Left colon (tissue), 2 donors: ENCODE measurements around the gene BACH2. TPM values are rescaled to one million over a fixed set of nuclear protein-coding genes. Genes with fewer than 3 reads are reported as not detected.

Experiments used
- ATAC-seq: fragments of 200-7000 bp; cut with Tn5 transposase; one replicate; pipeline ENCODE4 v1.9.1; 2020; ENCODE audit warnings: mild to moderate bottlenecking, moderate library complexity
- DNase-seq, 2 donors: peaks; one replicate each; pipeline ENCODE4 v3.0.0-alpha.2; 2020
- intact Hi-C, 2 donors: fragments of 100-400 bp; cut with DNase I in 1 of 2; cut with micrococcal nuclease in 1 of 2; formaldehyde crosslinking; loops; one replicate each; pipeline versions ENCODE4 v1.11.2 to v1.14.0; 2022; cut with DNase I, micrococcal nuclease
- total RNA-seq, 2 donors: library from RNA; stranded (reverse); fragmentation: NEBNext Ultra II Directional; extraction: Animal tissue kit (Norgen Biotek cat#: 25700); gene quantifications; one replicate each; pipeline ENCODE4 v1.2.1, GENCODE V29; 2021
- donor health status: DM: no; HTN: no; CAD: no.
- donor health status: DM: yes; HTN: yes; CAD: no.

Gene BACH2
- total RNA-seq, 2 donors from 2014 or later, result 0.67 to 1.3 TPM

DNA sequence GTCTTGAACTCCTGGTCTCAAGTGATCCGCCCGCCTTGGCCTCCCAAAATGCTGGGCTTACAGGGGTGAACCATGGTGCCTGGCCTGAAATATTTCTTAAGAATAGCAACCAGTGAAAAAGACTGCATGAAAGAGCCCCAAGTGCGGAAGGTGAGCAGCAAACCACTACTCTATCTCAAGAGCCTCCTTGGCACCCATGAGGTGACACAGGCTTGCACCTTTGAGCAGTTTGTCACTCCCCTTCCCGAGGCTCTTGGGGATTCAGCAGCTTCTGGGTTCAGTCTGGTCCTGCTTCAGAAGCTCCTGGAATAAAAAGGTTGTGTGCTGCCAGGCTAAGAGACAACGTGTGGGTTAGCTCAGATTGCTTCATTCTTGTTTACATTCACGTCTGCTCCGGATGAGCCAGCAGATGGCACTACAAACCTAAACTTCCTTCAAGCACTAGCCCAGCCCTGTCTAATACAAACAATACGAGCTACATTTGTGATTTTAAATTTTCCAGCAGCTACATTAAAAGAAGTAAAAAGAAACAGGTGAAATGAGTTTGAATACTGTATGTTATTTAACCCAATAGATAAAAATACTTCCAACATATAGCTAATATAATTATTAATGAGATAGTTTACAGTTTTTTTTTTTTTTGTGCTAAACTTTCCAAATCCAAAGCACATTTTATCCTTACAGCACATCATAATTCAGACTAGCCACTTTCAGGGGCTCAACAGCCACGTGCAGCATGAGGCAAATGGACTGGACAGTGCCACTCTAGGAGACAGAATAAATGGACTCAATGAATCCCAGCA, 356.2 kb downstream of the BACH2 start:
- intact Hi-C loops, result loop anchor here in 1 of 2 donors (5.0 kb wide), 1 partner anchor 537 kb away; no protein-coding TSS in a partner anchor
- DNase-seq, result peak; percentile 53 to 73
- peak; percentile 97 for ATAC-seq

DNA sequence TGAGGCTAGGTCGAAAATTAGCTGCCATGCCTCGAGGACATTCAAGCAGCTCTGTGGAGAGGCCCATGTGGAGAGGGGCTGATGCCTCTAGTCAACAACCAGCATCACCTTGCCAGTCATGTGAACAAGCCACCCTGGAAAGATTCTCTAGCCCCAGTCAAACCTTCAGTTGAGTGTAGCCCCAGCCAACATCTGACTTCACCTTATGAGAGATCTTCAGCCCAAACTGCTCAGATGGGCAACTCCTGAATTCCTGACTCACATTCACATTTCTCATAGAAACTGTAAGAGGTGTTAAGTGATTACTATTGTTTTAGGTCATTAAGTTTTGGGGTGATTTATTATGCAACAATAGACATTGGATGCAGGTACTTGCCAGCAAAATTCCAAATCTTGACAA, 357.5 kb downstream of the BACH2 start:
- no peak for ATAC-seq

DNA sequence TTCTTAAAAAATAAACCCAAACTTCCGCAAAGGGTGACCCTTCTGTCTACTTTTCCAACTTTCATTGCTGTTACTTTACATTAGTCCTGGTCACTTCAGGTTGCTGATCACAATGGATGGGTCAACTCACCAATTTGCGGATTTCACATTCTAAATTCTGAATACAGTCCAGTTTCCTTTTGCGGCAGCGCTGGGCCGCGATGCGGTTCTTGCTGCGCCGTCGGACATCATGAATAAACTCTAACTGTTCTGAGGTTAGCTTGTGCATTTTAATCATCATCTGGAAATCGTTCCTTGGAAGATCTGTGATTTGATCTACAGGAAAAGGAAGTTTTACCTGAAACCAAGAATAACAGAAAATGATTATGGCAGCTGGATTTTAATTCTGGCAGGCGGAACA, 358.6 kb downstream of the BACH2 start:
- intact Hi-C loops, result loop anchor here in 1 of 2 donors (10.0 kb wide), 1 partner anchor 537 kb away; no protein-coding TSS in a partner anchor
- ATAC-seq (no peak), DNase-seq (no peak)

More for the DNA sequence above, 357.5 kb downstream of the BACH2 start:
- intact Hi-C loops, result loop anchor here in 1 of 2 donors (10.0 kb wide), 1 partner anchor 536 kb away; no protein-coding TSS in a partner anchor
- DNase-seq, result no peak

DNA sequence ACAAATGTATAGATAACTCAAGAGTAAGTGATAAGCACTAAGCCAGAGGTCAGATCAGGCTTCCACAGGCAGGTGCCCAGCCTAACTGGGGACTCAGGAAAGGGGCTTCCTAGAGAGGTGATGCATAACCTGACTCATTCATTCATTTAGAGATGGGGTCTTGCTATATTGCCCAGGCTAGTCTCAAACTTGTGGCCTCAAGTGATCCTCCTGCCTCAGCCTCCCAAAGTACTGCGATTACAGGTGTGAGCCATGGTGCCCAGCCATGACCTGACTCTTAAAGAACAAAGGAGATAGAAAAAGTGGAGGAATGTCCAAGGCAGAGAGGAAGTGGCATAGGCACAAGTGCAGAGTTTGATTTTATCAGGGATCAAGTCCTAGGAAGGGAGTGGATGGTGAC, 360.5 kb downstream of the BACH2 start:
- intact Hi-C loops, result loop anchor here in 1 of 2 donors (10.0 kb wide), 1 partner anchor 539 kb away; no protein-coding TSS in a partner anchor
- ATAC-seq (no peak), DNase-seq (no peak)

DNA sequence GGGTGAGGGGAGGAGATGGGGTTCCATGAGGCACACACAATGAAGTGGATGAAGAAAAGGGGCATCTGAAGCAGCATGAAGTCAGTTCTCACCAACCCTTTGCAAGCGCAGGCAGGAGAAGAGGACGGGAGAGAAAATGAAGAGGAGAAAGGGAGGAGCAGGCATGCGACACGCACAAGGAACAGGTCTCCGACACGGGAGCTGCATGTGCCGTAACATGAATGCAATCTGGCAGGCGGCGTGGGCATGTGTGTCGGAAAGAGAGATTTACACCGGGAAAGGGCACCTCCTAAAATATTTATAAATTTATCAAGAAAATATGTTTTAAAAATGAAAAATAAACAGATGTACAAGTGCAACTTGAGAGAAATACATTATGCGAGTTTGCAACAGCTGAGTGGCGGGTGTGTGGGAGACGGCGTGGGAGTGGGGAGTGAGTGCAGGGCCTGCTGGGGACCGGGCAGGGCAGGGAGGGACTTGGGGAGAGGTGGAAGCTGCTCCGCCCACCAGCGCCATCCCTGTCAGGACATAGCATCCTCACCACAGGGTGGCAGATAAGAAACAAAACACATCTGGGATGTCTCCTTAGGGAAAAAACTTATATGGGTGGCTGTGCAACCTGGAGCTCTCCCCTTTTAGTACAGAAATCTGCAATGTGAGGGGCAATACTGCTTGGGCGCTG, 361.8 kb downstream of the BACH2 start:
- intact Hi-C loops, result loop anchor here in 1 of 2 donors (10.0 kb wide), 1 partner anchor 540 kb away; no protein-coding TSS in a partner anchor
- ATAC-seq, result no peak
- no peak for DNase-seq

DNA sequence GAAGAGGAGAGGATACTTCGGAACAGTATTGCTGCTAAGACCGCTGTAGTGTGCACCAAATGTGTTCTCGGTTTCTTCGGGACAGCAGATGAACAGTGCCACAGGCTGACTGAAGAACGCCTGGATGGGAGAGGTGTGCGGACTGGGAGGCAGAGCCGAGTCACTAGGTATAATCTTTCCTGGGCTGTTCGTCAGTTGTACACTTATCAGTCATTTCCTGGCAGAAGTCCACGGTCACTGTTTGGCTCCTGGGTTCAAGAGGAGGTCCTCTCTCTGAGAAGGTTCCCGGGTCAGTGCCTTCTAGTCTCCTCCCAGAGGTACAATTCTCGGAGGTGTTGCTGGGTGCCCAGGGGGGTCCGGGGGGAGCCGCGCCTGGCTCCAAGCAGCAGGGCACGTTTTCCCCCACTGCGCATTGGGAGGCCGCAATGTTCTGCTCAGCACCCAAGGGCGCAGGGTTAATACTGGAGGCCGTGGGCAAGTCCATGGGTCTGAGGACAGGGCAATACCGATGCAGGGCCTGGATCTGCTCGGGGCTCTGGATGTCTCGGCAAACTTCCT, 364.3 kb downstream of the BACH2 start:
- DNase-seq, result no peak
- intact Hi-C loops, result loop anchor here in 1 of 2 donors (10.0 kb wide), 1 partner anchor 542 kb away; no protein-coding TSS in a partner anchor
- no peak for ATAC-seq

DNA sequence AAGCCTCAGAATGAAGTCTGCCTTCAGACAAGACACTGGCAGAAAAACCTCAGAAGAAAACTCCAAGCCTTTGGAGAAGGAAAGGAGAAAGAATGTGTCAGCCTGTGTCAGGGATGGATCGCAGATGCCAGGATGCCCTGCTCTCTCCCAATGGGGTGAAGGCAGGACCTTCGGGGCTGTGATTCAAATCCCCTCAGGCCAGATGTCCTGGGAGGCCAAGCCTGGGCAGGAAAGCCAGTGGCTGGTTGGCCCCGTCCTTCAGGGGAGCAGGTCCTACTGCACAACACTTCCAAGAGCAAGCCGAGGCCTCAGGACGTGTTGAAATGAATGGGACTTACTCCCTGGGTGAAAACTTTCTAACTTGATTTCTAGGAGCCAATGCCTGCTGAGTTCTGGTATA, 365.9 kb downstream of the BACH2 start:
- no peak for ATAC-seq

DNA sequence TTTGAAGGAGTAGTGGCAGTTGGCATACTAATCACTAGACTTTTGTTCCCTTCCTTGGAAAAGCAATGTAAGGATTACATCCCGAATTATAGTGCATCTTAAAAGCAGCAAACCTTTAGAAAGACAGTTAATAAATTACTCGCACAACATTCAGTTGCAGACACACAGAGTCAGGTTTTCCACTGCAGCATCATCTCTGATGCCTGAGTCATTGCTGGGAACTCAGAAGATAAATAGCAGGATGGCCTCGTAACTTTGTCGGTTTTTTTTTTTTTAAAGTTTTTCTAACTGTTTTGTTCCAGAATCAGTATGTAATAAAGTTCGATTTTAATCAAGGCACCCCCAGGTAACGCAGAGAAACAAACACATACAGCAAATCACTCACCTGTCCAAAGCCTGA, 368.0 kb downstream of the BACH2 start:
- DNase-seq (no peak), ATAC-seq (no peak)
- intact Hi-C loops, result no loop called here

More for the DNA sequence above, 365.9 kb downstream of the BACH2 start:
- intact Hi-C loops, result loop anchor here in 1 of 2 donors (10.0 kb wide), 1 partner anchor 544 kb away; no protein-coding TSS in a partner anchor
- DNase-seq, result no peak

DNA sequence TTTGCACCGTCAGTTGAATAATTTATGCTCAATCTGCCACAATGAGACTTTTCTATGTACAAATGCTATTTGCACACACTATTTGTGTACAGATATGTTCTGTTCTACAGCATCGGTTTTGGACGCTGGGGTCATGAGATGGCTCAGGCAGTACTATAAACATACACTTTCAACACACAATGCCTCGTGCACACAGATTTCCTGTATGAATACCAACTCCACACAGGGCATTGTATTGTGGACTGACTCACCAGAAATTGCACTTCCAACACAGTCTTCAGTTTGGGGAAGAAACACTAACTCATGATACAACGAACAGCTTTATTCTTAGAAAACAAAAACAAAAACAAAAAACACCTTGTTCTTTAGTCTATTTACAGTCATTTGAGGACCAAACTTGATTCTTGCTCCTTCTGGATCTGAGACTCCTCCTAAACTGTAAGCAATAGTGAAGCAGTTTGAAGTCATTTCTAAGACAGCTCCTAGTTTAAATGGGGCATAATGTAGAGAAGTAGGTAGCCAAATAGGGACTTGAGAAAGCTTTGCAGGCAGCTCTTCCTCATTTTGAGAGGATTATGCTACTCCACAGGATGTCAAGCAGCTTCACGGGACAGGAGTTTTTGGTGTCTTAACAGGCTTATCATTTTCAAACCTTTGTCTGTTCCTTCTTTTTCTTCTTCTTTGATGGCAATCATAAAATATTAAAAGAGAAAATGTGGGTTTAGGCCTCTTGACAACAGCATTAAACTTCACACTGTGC, 368.7 kb downstream of the BACH2 start:
- intact Hi-C loops, result no loop called here
- no peak for DNase-seq
- no peak for ATAC-seq

DNA sequence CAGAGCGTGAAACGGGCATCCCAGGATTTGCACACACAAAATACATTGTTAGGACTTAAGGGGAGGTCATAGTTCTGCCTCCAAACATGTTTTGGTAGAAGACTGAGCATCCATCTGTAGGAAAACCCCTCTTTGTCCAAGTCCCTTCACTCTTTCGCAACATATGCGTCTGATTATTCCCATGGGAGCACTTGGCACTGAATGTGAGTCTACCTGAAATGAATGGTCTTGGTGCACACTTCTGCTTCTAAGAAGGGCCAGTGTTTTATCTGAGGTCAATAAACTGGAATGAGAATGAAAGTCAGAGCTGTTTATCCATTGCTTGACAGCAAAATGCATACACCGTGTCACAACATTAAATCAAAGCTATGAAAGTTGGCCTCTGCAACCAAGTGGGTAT, 369.4 kb downstream of the BACH2 start:
- intact Hi-C loops, result no loop called here
- DNase-seq (no peak), ATAC-seq (no peak)

DNA sequence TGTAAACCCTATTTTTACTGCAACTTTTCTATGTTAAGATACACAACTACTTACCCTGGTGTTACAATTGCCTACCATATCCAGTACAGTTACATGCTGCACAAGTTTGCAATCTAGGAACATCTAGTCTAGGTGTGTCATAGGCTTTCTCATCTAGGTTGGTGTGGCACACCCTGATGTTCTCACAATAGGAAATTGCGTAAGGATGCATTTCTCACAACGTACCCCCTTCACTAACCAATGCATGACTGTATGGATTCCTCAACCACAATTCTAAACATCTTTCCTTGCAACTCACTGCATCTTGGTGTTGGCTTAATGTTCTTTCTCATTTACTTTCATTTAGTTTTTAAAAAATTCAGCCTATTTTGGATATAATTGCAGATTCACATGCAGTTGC, 370.8 kb downstream of the BACH2 start:
- ATAC-seq (no peak), DNase-seq (no peak)
- intact Hi-C loops, result no loop called here

DNA sequence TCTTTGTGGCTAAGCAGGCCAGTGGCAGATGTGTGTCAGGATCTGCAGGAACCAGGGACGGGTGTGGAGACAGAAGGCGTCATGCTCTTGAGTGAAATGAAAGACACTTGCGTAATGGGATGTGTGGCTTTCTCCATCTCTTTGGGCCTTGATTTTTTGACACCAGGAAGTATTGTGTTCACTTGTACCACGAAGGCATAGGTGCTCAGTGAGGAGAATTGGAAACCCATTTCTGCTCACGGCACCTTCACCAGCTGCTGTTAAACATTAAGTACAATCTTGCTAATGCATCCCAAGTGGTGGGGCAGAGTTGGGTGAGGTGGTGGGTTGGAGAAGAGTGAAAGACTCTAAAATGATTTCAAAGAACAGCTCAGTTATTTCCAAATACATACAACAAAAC, 372.4 kb downstream of the BACH2 start:
- intact Hi-C loops, result no loop called here
- DNase-seq, result no peak
- ATAC-seq, result no peak

DNA sequence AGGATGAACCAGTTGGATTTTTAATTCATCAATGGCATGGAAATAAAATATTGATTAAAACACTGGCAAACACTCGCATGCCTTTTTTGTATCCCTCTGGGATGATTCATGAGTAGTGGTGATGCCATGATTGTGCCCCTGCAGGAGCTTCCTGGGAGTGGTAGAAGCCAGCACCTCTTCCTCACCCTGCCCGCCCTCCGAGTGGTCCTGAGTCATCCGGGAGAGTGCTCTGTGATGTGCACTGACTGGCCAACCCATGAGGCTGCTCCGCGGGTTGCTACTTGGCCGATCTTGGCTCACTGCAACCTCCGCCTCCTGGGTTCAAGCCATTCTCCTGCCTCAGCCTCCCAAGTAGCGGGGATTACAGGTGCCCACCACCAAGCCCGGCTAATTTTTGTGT, 375.0 kb downstream of the BACH2 start:
- ATAC-seq (no peak), DNase-seq (no peak)
- intact Hi-C loops, result no loop called here

DNA sequence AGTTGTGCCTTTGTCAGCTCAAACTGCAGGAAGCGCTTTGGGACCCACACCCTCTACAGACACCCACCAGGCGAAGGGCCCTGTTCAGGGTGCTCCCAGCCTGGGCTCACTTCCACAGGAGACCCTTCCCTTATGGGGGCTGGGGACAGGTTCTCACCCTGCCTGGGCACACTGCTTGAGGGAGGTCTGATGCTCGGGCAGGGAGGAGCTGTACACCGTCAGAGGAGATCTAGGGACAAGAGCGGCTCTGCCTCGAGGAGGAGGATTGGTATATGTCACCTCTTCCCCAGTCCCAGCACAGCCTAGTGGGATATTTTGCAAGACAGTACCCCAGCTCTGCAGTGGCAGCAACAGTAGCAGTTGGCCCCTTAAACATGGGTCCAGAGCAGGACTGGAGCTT, 375.4 kb downstream of the BACH2 start:
- ATAC-seq (no peak), DNase-seq (no peak)
- intact Hi-C loops, result no loop called here

DNA sequence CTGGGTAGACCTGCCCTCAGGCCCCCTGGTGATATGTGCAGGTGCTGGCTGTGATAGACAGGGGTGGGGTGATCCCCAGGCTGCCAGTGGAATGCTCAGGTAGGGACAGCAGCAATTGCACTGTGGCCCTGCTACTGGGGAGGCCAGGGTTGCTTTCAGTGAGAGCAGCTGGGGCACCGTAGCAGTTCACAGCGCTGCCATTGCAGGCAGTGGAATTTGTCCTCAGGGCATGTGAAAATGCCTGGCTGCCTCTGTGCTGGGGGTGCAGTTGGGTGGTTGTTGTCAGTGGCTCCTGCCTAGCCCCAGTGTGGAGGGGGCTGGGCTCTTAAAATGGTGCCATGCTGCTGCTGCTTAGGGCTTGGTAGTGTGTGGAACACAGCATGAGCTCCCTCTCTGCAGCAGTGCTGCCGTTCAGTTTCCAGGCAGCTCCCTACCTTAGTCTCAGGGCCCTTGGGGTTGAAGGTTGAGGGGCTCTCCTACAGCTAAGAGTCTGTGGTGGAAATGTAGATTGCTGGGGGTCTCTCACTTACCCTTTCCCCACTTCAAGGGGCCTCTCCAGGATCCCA, 378.8 kb downstream of the BACH2 start:
- ATAC-seq (no peak), DNase-seq (no peak)

DNA sequence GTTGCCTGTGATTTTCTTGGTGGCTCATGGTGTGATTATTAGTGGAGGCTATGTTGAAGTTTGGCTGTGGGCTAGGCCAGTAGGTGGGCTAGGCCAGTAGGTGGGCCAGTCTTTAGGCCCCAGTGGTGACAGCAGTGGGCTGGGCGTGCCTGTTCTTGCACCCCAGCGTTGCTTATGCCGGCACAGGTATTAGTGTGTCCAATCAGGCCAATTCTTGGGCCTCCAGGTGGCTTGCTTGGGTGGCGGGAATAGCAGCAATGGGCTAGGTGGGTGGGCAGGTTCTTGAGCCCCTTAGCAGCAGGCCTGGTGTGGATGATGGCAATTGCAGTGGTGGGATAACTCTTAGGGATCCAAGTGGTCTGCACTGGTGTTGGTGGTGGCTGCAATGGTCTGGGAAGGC, 379.4 kb downstream of the BACH2 start:
- ATAC-seq (no peak), DNase-seq (no peak)
- intact Hi-C loops, result no loop called here

More for the DNA sequence above, 378.8 kb downstream of the BACH2 start:
- intact Hi-C loops, result no loop called here

DNA sequence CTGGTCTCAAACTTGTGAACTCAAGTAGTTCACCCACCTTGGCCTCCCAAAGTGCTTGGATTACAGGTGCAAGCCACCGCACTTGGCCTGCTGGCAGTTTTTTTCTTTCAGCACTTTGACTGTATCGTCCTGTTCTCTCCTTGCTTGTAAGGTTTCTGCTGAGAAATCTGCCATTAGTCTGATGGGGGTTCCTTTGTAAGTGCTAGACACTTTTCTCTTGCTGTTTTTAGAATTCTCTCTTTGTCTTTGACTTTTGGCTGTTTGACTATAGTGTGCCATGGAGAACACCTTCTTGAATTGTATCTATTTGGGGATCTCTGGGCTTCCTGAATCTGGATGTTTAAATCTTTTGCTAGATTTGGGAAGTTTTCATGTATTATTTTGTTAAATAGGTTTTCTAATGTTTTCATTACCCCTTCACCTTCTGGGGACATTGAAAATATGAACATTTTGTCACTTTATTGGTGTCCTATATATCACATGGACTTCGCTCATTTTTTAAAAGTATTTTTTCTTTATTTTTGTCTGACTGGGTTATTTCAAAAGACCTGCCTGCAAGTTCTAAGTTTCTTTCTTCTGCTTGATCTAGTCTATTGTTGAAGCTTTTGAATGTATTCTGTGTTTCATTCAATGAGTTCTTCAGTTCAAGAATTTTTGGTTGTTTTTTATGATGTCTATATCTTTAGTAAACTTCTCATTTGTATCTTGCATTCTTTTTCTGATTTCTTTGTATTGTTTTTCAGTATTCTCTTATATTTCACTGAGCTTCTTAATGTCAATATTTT, 380.3 kb downstream of the BACH2 start:
- no peak for ATAC-seq
- no peak for DNase-seq
- intact Hi-C loops, result no loop called here

DNA sequence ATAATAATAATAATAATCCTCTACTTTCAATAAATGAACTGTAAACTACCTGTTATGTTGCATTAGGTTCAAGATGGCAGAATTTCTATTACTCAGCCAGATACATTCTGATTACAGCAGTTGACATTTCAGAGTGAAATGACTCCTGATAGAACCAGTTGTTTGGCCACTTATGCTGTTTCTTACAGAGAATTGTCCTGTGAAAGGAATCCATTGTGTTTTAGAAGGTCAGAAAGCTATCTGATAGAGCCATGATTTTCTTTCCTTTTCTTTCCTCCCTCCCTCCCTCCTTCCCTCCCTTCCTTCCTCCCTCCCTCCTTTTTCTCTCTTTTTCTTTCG, 385.8 kb downstream of the BACH2 start:
- ATAC-seq (no peak), DNase-seq (no peak)
- intact Hi-C loops, result no loop called here
